SU-DHL-6 (cell line): ENCODE data around the gene RNGTT.

Experiments used
- EZH2phosphoT487 ChIP-seq: fragments of 200-600 bp; sonication (generic), shearing (Covaris generic); conservative IDR thresholded peaks from 2 replicates; pipeline ENCODE4 v1.6.1; 2018; ENCODE audit warnings: mild to moderate bottlenecking, antibody characterized with exemption, low read length, moderate library complexity, mixed read lengths
- TF ChIP-seq, protein P1 (sequence below): fragments of 200-600 bp; sonication (generic); IDR thresholded peaks from one replicate; pipeline ENCODE4 v1.5.1; 2017; ENCODE audit warnings: antibody characterized with exemption, mild to moderate bottlenecking, low read length, moderate library complexity; ENCODE audit not compliant: insufficient read depth, poor library complexity, severe bottlenecking

DNA sequence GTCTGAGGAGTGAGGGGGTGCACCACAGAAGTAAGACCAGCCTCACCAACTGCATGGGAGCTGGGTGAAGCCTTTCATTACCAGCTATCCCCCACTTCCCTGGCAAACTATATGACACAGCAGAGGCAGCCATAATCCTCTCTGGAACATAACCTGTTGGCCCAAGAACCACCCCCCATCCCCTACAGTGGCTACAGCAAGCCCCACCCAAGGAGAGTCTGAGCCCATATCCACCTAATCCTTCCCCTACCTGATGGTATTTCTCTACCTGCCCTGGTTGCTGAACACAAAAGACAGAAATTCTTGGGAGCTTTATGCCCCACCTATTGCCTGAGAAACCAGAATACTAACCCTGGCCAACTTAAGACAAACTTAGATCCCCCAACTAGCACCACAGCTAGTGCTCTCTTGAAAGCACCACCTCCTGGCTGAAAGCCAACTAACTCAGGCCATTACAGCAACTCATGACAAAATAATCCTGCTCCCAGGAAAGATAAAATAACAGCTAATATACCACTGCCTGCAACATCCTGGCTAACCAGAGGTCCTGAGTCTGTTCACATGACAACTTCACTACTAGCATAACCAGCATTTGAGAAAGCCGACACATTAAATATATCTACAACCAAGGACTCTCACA lies 11.2 kb downstream of the RNGTT start:
- no peak for TF ChIP-seq EZH2phosphoT487
- TF ChIP-seq, protein P1, sequence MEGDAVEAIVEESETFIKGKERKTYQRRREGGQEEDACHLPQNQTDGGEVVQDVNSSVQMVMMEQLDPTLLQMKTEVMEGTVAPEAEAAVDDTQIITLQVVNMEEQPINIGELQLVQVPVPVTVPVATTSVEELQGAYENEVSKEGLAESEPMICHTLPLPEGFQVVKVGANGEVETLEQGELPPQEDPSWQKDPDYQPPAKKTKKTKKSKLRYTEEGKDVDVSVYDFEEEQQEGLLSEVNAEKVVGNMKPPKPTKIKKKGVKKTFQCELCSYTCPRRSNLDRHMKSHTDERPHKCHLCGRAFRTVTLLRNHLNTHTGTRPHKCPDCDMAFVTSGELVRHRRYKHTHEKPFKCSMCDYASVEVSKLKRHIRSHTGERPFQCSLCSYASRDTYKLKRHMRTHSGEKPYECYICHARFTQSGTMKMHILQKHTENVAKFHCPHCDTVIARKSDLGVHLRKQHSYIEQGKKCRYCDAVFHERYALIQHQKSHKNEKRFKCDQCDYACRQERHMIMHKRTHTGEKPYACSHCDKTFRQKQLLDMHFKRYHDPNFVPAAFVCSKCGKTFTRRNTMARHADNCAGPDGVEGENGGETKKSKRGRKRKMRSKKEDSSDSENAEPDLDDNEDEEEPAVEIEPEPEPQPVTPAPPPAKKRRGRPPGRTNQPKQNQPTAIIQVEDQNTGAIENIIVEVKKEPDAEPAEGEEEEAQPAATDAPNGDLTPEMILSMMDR = no peak
